SU-DHL-6 (cell line): ENCODE measurements around the gene CENPB.

ENCODE experiments used
- H2AFZ ChIP-seq: fragments of 200-600 bp; sonication (generic); 2 replicates; pipeline ENCODE4 v1.6.1; 2014; ENCODE audit warnings: low read depth, mild to moderate bottlenecking, moderate library complexity, mixed read lengths, antibody characterized with exemption, low read length; ENCODE audit not compliant: severe bottlenecking
- H3F3A ChIP-seq: fragments of 200-600 bp; shearing (Covaris generic); 2 replicates; pipeline ENCODE4 v1.6.0; 2016; ENCODE audit warnings: antibody characterized with exemption, mild to moderate bottlenecking; ENCODE audit not compliant: insufficient read depth
- H3K27ac ChIP-seq: fragments of 200-600 bp; sonication (generic); 2 replicates; pipeline ENCODE4 v1.5.1; 2016; ENCODE audit warnings: low read depth, mild to moderate bottlenecking, low read length, moderate library complexity, mixed read lengths
- H3K27me3 ChIP-seq: fragments of 200-600 bp; sonication (generic), shearing (Covaris generic); 2 replicates; pipeline ENCODE4 v1.6.0; 2014; ENCODE audit warnings: mild to moderate bottlenecking, low read length
- H3K36me3 ChIP-seq: fragments of 200-600 bp; sonication (generic); 2 replicates; pipeline ENCODE4 v1.6.1; 2014; ENCODE audit warnings: mild to moderate bottlenecking, low read length, mixed read lengths
- H3K4me2 ChIP-seq: fragments of 300-600, 200-600 bp; shearing (Covaris generic), sonication (generic); 2 replicates; pipeline ENCODE4 v1.6.0; 2014; ENCODE audit warnings: low read length, low read depth, mild to moderate bottlenecking; ENCODE audit not compliant: poor library complexity, severe bottlenecking
- H3K4me3 ChIP-seq: fragments of 200-600 bp; sonication (generic); 2 replicates; pipeline ENCODE4 v1.5.1; 2014; ENCODE audit warnings: antibody characterized with exemption, low read length, mild to moderate bottlenecking, mixed read lengths; ENCODE audit not compliant: insufficient read depth, poor library complexity, severe bottlenecking
- H3K79me2 ChIP-seq: fragments of 200-600 bp; sonication (generic); 2 replicates; pipeline ENCODE4 v1.6.1; 2014; ENCODE audit warnings: mild to moderate bottlenecking, low read length, moderate library complexity; ENCODE audit not compliant: insufficient read depth
- H3K9ac ChIP-seq: fragments of 200-600 bp; sonication (generic); 2 replicates; pipeline ENCODE4 v1.7.0; 2014; ENCODE audit warnings: mild to moderate bottlenecking, low read length
- H3K9me2 ChIP-seq: fragments of 200-600 bp; sonication (generic); replicated peaks from 2 replicates; pipeline ENCODE4 v1.6.1; 2014; ENCODE audit warnings: low read length; ENCODE audit not compliant: insufficient read depth
- H3K9me3 ChIP-seq: fragments of 200-600 bp; sonication (generic); 2 replicates; pipeline ENCODE4 v1.6.1; 2014; ENCODE audit warnings: low read length, mixed read lengths; ENCODE audit not compliant: insufficient read depth
- H4K20me1 ChIP-seq: fragments of 200-600 bp; sonication (generic); 2 replicates; pipeline ENCODE4 v1.6.1; 2014; ENCODE audit warnings: low read depth, mild to moderate bottlenecking, antibody characterized with exemption, low read length, moderate library complexity, mixed read lengths
- CTCF ChIP-seq: fragments of 200-600 bp; sonication (generic); IDR thresholded peaks from one replicate; pipeline ENCODE4 v1.5.1; 2017; ENCODE audit warnings: antibody characterized with exemption, mild to moderate bottlenecking, low read length, moderate library complexity; ENCODE audit not compliant: insufficient read depth, poor library complexity, severe bottlenecking
- EZH2phosphoT487 ChIP-seq: fragments of 200-600 bp; sonication (generic), shearing (Covaris generic); conservative IDR thresholded peaks from 2 replicates; pipeline ENCODE4 v1.6.1; 2018; ENCODE audit warnings: mild to moderate bottlenecking, antibody characterized with exemption, low read length, moderate library complexity, mixed read lengths

Gene CENPB

GRCh38 chr20:3767110-3767426, 19.5 kb downstream of the CENPB start:
- Histone ChIP-seq H3F3A (peaks cover 7% of the 10 kb centered on the region; the same call in 1 of the 2 replicates), H3K36me3 (no peaks in the 10 kb centered on the region), H3K27ac (no peak overlapping the region), H3K4me2 (peak overlapping the region; percentile 80), H3K27me3 (no peaks in the 10 kb centered on the region), H3K4me3 (peak overlapping the region; percentile 97), H3K9me2 (no peaks in the 10 kb centered on the region), H2AFZ (peak overlapping the region; percentile 78), H4K20me1 (no peaks in the 10 kb centered on the region), H3K9ac (peak overlapping the region; percentile 92), H3K9me3 (no peaks in the 10 kb centered on the region), H3K79me2 (peaks cover 30% of the 10 kb centered on the region)
- TF ChIP-seq EZH2phosphoT487 (no peak), CTCF (no peak)

DNA sequence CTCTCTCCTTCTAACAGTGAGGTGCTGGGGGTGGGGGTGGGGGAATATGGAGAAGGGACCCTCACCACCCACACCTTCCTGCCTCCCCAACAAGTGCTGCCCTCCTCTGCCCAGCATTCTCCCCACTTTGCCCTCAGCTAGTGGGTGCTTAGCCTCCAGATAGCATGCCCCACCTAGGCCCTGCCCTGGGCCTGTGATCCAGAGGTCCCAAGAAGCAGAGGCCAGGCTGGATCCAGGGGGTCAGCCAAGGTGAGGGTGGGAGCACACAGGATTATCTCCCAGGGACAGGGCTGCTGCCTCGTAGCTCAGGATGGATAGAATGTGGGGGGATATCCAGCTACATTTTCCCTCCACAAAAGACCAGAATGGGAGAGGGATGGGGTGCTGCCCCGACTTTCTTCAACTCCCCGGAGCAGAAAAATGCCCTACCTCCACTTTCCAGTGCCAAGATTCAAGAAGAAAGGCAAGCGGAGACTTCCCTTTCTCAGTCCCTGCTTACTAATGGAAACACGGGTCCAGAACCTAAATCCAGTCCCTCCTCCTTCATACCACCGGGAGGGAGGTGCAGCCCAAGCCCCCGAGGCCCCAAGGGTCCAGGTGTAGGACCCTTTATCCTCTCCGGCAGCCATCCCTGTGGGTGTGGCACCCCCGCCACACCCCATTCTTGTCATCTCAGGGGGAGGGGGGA, 20.0 kb downstream of the CENPB start:
- no peak for TF ChIP-seq EZH2phosphoT487
- TF ChIP-seq CTCF = no peak
- no peaks in the 10 kb centered on the region for H3K36me3 ChIP-seq
- no peak overlapping the region for H3K27ac ChIP-seq

GRCh38 chr20:3765171-3765882, 21.2 kb downstream of the CENPB start:
- Histone ChIP-seq H2AFZ (no peak overlapping the region), H3K4me3 (no peak overlapping the region), H4K20me1 (no peaks in the 10 kb centered on the region), H3K79me2 (peaks cover 44% of the 10 kb centered on the region), H3K9me2 (no peaks in the 10 kb centered on the region), H3K27me3 (no peaks in the 10 kb centered on the region), H3K9me3 (no peaks in the 10 kb centered on the region), H3K27ac (no peak overlapping the region), H3F3A (peaks cover 7% of the 10 kb centered on the region; the same call in 1 of the 2 replicates), H3K36me3 (no peaks in the 10 kb centered on the region), H3K9ac (no peak overlapping the region), H3K4me2 (no peak overlapping the region)
- TF ChIP-seq CTCF = no peak
- no peak for TF ChIP-seq EZH2phosphoT487

More for the DNA sequence above, 20.0 kb downstream of the CENPB start:
- no peaks in the 10 kb centered on the region for H3K9me3 ChIP-seq
- peaks cover 34% of the 10 kb centered on the region for H3K79me2 ChIP-seq
- peak overlapping the region; percentile 80 for H3K4me2 ChIP-seq
- H3F3A ChIP-seq = peaks cover 7% of the 10 kb centered on the region; the same call in 1 of the 2 replicates
- H2AFZ ChIP-seq = no peak overlapping the region
- H4K20me1 ChIP-seq = no peaks in the 10 kb centered on the region
- H3K9me2 ChIP-seq = no peaks in the 10 kb centered on the region
- H3K9ac ChIP-seq = peak overlapping the region; percentile 92
- H3K4me3 ChIP-seq = peak overlapping the region; percentile 97
- no peaks in the 10 kb centered on the region for H3K27me3 ChIP-seq
